ENCODE results near the gene TCF7L2.

GRCh38 chr10:113127261-113127900, 177.3 kb downstream of the TCF7L2 start:
- no peak for TF ChIP-seq POLR2A (IDR thresholded peaks at IDR 0.05; ENCODE audit: low read depth, low read length)
- TF ChIP-seq POLR2AphosphoS5 (IDR thresholded peaks at IDR 0.05; ENCODE audit: low read depth, low read length), result no peak
- TF ChIP-seq TAF1 (IDR thresholded peaks at IDR 0.05; ENCODE audit: borderline replicate concordance, low read depth, low read length), result no peak

All from GM12892 (cell line).